Cardiac fibroblast (primary cell): Measurements from ENCODE around the gene ACTR6.
"Not testable (repeated sequence)": the region's sequence is repeated elsewhere in the genome, so short reads cannot be mapped to it uniquely, and the experiment has no call there.

Experiments used
- DNase-seq, 2 donors: peaks; one replicate each; pipeline versions ENCODE4 v3.0.0 to v3.0.0-alpha.2; 2010; ENCODE audit warnings: low read depth in 2 of 2
- H3K4me3 ChIP-seq, 2 donors: replicated peaks in 1 of 2; 1 replicate in 1 of 2; 2 replicates in 1 of 2; pipeline ENCODE4 v1.5.1; 2011; ENCODE audit warnings: low read depth in 2 of 2, low read length in 2 of 2, mild to moderate bottlenecking in 2 of 2, moderate library complexity in 1 of 2
- TF ChIP-seq, protein P1 (sequence below): IDR thresholded peaks from one replicate; pipeline ENCODE4 v1.5.1; 2011; ENCODE audit warnings: low read depth, mild to moderate bottlenecking, low read length, inconsistent platforms

ACTR6 gene

DNA sequence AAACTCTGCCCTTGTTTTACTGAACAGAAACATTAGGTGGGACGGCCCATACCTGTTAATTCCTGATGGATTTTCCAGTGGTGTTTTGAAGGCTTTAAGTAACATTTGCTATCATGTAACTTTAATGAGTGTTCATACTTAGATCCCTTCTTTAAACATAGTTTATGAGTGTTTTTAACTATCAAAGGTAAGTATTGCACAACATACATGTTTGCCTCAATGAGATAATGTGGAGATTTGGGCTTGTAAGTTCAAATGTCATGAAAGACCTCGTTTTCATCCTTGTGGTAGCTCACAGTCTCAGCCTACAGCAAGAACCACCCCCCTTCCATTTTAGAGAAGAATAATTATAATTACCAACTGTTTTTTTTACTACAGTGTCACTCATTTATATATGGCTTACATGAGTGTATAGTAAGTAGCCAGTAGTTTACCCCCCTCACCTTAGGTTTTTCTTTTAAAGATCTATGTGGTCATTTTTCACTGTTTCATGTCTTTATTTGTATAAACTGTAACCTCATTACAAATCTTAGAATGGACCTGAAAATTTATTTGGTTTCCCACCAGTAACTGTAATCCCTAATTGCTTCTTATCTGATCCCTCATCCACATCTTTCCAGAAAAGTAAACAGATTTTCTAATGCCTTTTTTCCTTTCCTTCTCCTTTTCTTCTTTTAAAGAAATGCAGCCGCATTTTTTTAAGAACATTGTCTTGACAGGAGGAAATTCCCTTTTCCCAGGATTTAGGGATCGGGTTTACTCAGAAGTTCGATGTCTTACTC, 18.9 kb downstream of the ACTR6 start:
- no peak overlapping the region for H3K4me3 ChIP-seq
- DNase-seq: no peak
- TF ChIP-seq, protein P1, sequence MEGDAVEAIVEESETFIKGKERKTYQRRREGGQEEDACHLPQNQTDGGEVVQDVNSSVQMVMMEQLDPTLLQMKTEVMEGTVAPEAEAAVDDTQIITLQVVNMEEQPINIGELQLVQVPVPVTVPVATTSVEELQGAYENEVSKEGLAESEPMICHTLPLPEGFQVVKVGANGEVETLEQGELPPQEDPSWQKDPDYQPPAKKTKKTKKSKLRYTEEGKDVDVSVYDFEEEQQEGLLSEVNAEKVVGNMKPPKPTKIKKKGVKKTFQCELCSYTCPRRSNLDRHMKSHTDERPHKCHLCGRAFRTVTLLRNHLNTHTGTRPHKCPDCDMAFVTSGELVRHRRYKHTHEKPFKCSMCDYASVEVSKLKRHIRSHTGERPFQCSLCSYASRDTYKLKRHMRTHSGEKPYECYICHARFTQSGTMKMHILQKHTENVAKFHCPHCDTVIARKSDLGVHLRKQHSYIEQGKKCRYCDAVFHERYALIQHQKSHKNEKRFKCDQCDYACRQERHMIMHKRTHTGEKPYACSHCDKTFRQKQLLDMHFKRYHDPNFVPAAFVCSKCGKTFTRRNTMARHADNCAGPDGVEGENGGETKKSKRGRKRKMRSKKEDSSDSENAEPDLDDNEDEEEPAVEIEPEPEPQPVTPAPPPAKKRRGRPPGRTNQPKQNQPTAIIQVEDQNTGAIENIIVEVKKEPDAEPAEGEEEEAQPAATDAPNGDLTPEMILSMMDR: no peak

DNA sequence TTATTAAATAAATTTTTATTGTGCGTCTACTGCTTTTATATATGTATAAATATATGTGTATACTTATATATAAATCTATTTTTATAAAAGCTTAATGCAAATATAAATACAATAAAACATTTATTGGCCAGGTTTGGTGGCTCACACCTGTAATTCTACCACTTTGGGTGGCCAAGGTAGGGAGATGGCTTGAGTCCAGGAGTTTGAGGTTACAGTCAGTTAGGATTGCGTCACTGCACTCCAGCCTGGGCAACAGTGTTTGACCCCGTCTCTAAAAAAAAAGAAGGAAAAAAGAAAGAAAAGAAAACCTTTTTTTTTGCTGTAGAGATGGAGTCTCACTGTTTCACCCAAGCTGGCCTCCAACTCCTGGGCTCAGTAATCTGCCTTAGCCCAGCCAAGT, 20.9 kb downstream of the ACTR6 start:
- DNase-seq: no peak
- H3K4me3 ChIP-seq: no peak overlapping the region
- TF ChIP-seq, protein P1: no peak

DNA sequence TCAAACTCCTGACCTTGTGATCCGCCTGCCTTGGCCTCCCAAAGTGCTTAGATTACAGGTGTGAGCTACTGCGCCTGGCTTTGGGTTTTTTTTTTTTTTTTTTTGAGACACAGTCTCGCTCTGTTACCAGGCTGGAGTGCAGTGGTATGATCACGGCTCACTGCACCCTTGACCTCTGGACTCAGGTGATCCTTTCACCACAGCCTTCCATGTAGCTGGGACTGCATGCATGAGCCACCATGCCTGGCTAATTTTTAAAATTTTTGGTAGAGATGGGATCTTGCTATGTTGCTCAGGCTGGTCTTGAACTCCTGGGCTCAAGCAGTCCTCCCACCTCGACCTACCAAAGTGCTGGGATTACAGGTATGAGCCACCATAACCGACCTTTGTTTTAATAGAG, 21.6 kb downstream of the ACTR6 start:
- DNase-seq, H3K4me3 ChIP-seq: not testable (repeated sequence)

DNA sequence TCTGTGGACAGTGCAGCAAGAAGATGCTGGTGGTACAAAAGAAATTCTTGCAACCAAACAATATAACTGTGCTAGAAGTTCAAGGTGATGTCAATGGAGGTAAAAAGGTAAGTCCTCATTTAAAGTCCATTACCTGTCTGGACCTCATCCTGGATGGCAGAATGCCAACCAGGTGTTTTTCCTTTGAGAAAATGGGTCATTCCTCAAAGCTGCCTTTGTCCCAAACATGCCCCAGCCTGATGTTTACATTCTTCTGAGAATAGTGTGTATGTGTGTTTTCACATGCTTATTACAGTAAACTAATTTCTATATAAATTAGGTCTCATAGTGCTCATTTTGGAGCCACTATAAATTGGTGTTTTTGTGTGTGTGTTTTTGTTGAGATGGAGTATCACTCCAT, 24.9 kb downstream of the ACTR6 start:
- no peak overlapping the region for H3K4me3 ChIP-seq
- no peak for DNase-seq
- TF ChIP-seq, protein P1: no peak

DNA sequence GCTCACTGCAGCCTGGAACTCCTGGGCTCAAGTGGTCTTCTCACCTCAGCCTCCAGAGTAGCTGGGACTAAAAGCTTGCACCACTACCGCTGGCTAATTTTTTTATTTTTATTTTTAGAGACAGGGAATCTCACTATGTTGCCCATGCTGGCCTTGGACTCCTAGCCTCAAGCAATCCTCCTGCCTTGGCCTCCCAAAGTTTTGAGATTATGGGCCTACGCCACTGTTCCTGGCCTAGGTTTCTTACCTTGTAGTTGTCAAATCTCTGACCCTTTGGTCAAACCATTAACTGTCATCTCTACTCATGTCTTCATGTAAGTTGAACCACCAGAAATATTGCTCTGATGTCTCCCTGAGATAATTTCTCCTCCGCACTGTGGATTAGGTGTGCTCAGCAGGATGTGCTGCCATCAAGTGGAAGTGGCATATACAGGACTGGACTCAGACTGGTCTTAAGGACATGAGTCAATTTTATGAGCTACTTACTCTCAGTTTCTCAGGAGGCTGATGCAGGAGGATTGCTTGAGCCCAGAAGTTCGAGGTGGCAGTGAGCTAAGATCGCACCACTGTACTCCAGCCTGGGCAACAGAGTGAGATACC, 28.5 kb downstream of the ACTR6 start:
- TF ChIP-seq, protein P1: no peak

DNA sequence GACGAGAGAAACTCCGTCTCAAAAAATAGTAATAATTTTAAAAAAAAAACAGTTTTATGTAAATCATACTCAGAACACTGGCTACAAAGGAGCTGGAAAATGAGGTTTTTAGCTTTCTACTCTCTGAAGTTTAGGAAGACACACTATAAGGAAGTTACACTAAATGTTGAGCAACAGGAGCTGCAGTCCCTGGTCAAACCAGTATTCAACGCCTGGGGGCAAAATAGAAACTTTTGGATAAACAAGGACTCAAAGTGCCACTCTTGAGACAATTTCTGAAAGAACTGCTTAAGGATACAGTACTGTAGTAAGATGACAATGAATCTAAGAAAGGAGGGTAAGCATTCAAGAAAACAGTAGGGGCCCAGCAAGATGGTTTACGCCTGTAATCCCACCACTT, 29.3 kb downstream of the ACTR6 start:
- no peak for DNase-seq
- no peak overlapping the region for H3K4me3 ChIP-seq
- TF ChIP-seq, protein P1: no peak

More for the DNA sequence above, 28.5 kb downstream of the ACTR6 start:
- DNase-seq: peak; percentile 21 to 29
- no peak overlapping the region for H3K4me3 ChIP-seq

DNA sequence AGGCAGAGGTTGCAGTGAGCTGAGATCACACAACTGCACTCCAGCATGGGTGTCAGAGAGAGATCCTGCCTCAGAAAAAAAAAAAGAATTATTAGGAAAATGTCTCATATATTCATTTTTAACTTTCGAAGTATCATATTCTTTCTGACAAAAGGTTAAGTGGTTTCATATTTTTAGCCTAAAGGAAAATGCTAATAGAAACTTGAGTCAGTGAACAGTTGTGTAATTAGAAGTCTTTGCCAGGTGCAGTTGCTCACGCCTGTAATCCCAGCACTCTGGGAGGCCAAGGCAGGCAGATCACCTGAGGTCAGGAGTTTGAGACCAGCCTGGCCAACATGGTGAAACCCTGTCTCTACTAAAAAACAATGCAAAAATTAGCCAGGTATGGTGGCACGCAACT, 31.3 kb downstream of the ACTR6 start:
- H3K4me3 ChIP-seq, DNase-seq: not testable (repeated sequence)

DNA sequence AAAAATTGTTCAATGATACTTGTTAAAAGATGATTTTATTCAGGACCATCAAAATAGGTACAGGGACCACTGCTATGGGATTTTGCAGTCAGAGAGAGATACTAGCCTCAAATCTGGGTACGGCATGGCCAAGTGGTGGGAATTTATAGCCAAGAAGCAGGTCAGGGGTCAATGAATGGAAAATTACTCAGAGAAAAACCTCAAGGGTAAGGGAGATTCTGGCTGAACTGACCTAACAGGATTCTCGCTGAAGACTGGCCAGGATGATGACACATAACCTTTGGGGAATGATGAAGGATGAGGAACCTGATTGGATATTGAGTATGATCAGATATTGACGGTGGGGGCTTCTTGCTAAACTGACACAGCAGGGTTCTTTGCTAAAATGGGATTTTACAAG, 33.6 kb downstream of the ACTR6 start:
- TF ChIP-seq, protein P1: no peak
- DNase-seq: peak; percentile 40 to 76
- peak overlapping the region in 1 of 2 donors; percentile 7 for H3K4me3 ChIP-seq
